ENCODE measurements around the gene SLC6A13.

Gene SLC6A13

DNA sequence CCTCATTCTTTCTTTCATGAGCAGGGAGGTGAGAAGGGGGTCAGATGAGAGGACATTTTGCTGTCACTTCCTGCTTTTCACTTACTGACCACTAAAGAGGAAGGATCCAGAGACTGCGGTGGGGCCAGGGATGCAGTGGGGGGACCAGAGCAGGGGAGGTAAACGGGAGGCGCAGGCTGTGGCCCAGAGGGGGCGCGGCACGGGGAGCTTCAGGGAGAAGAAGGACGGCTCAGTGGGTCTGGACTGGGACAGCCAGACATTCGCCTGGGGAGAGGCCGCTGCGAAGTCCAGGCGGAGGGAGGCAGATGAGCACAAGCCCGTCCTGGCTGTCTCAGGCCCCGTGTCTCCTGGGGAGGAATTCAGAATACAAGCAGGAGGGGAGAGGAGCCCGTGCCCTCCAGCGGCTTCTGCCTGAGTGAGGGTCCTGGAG is 89.9 kb downstream of the SLC6A13 start:
- no peak overlapping the region for H3K27ac ChIP-seq
- ChIA-PET POLR2A (ENCODE audit: low non-redundant PET) (no interaction called here), CTCF (interaction anchor here (1.7 kb wide), 1 partner anchor 16 kb away, joined by 6 read pairs; no protein-coding TSS in a partner anchor)
- TF ChIP-seq, protein P1, sequence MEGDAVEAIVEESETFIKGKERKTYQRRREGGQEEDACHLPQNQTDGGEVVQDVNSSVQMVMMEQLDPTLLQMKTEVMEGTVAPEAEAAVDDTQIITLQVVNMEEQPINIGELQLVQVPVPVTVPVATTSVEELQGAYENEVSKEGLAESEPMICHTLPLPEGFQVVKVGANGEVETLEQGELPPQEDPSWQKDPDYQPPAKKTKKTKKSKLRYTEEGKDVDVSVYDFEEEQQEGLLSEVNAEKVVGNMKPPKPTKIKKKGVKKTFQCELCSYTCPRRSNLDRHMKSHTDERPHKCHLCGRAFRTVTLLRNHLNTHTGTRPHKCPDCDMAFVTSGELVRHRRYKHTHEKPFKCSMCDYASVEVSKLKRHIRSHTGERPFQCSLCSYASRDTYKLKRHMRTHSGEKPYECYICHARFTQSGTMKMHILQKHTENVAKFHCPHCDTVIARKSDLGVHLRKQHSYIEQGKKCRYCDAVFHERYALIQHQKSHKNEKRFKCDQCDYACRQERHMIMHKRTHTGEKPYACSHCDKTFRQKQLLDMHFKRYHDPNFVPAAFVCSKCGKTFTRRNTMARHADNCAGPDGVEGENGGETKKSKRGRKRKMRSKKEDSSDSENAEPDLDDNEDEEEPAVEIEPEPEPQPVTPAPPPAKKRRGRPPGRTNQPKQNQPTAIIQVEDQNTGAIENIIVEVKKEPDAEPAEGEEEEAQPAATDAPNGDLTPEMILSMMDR (conservative IDR thresholded peaks at IDR 0.05; ENCODE audit: low read depth), result no peak
- DNase-seq (ENCODE audit: low spot score), result no peak

DNA sequence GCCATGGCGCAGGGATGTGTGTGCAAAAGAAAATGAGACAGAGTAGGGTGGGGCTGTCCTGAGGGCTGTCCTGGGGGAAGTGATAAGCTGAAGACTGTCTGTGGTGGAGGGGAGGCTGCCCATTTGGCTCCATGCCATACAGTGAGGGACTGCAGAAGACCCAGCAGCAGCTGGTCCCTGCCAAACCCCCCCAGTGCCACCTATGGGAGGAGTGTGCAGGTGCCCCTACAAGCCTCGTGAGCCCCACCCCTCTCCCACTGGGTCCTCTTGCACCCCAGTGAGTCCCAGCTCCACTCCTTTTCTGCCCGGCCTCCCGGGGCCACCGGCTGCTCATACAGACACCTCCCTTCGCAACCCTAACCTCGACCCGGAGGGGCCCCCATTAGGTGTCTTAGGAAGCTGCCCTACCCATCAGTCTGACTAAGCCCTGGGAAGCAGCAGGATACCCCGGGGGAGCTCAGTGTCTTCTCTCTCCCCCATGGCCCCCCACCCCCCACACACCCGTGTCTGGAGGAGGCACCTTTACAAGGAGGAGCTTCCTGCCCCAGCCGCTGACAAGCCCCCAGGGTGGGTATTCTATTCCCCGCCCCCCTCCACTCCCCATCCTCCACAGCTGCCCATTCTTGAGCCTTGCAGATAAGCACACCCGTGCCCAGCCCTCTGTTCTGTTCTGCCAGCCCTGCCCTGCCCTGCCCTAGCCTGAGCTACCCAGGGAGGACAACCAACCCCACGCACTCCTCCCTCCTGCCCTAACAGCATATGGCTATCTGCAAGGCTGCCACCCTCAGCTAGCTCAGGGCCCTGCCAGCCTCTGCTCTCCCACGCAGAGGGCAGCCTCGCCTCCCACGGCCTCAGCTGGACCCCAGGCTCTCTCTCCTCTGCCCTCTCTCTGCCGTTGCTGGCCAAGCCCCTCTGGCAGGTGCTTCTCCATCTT is 90.6 kb downstream of the SLC6A13 start:
- ChIA-PET POLR2A (ENCODE audit: low non-redundant PET) (no interaction called here), CTCF (interaction anchor here (0.6 to 1.7 kb wide), 2 partner anchors 17 to 25 kb away, joined by 3 to 6 read pairs; no protein-coding TSS in a partner anchor)
- H3K27ac ChIP-seq, result no peak overlapping the region
- no peak for DNase-seq (ENCODE audit: low spot score)
- TF ChIP-seq, protein P1 (conservative IDR thresholded peaks at IDR 0.05; ENCODE audit: low read depth), result no peak

DNA sequence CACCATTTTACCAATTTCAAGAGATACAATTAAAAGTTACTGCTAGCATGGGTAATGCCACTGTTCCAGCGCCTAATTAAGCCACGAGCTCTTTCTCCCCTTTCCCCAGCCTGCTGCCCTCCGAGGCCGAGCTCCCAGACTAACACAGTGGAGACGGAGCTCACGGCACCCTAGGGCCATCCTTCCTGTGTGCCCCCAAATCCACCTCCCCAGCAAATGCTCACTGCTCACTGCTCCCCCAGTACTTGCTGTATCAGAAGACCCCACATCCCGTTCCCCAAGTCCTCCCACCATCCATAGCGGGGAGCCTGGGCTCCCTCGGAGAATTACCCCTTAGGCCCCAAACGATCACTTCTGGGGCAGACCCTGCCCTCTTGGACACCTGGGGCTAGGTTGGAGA is 91.4 kb downstream of the SLC6A13 start:
- no peak overlapping the region for H3K27ac ChIP-seq
- CTCF ChIA-PET, result interaction anchor here (0.6 kb wide), 1 partner anchor 24 kb away, joined by 3 read pairs; no protein-coding TSS in a partner anchor

More for the DNA sequence above, 91.4 kb downstream of the SLC6A13 start:
- TF ChIP-seq, protein P1 (conservative IDR thresholded peaks at IDR 0.05; ENCODE audit: low read depth), result no peak
- DNase-seq (ENCODE audit: low spot score), result no peak
- POLR2A ChIA-PET (ENCODE audit: low non-redundant PET), result no interaction called here
